Hepatic stellate cell (primary cell): ENCODE results near the gene ZC3H7A.
"Not testable (repeated sequence)": the region's sequence is repeated elsewhere in the genome, so short reads cannot be mapped to it uniquely, and the experiment has no call there.

Source experiments
- DNase-seq: peaks from one replicate; pipeline ENCODE4 v3.0.0; 2011; ENCODE audit warnings: low spot score

ZC3H7A gene

DNA sequence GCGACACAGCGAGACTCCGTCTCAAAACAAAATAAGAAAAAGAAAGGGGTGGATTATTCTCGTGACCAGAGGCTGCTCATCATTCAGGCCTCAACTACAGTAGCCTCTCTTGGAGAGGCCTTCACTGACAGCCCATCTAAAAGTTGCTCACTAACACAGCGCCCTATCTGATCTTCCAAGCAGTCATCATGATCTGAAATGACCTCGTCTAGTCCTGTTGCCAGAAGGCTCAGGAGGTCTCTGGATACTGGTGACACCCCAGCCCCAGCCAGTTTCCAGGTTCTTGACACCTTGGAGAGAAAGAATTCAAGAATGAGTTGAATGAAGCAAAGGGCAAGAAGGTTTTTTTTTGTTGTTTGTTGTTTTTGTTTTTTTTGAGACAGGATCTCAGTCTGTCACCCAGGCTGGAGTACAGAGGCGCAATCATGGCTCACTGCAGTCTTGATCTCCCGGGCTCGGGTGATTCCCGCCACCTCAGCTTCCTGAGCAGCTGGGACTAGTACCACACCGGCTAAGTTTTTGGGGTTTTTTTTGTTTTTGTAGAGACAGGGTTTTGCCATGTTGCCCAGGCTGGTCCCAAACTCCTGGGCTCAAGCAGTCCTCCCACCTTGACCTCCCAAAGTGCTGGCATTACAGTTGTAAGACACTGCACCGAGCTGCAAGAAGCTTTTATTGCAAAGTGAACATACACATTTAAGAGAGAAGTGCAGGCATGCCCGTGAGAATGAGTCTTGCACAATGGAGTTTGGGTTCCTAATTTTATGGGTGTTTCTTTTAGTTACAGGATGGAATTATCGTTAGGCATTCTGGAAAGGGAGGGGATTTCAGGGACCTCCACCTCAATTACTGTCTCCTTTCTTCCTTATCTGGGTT is 2.7 kb upstream of the ZC3H7A start:
- no peak for DNase-seq

DNA sequence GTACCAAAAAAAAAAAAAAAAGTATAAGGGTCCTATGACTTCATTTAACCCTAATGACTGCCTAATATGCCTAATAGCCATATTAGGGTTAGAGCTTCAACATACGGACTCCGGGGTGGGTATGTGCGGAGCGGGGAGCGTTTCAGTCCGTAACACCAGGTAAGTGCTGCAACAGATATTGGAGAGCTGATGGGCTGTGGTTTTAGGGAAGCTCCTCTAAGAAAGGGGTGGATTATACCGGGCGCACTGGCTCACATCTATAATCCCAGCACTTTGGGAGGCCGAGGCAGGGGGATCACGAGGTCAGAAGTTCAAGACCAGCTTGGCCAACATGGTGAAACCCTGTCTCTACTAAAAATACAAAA is 1.9 kb upstream of the ZC3H7A start:
- DNase-seq, result no peak

DNA sequence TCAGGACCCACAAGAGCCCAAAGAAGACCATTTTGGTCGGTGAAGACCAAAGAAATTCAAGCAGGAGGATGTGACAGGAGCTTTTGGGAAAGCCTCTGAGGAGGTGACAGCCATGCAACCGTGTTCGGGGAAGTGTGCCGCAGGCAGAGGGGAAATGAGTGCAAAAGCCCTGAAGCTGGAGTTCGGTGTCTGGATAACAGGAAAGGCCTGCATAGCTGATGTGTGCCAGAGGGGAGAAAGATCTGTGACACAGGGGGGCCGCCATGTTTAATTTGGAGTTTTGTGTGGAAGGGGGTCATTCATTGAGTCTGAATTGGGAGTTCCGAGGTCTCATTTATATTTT is 870 bp upstream of the ZC3H7A start:
- DNase-seq, result no peak

DNA sequence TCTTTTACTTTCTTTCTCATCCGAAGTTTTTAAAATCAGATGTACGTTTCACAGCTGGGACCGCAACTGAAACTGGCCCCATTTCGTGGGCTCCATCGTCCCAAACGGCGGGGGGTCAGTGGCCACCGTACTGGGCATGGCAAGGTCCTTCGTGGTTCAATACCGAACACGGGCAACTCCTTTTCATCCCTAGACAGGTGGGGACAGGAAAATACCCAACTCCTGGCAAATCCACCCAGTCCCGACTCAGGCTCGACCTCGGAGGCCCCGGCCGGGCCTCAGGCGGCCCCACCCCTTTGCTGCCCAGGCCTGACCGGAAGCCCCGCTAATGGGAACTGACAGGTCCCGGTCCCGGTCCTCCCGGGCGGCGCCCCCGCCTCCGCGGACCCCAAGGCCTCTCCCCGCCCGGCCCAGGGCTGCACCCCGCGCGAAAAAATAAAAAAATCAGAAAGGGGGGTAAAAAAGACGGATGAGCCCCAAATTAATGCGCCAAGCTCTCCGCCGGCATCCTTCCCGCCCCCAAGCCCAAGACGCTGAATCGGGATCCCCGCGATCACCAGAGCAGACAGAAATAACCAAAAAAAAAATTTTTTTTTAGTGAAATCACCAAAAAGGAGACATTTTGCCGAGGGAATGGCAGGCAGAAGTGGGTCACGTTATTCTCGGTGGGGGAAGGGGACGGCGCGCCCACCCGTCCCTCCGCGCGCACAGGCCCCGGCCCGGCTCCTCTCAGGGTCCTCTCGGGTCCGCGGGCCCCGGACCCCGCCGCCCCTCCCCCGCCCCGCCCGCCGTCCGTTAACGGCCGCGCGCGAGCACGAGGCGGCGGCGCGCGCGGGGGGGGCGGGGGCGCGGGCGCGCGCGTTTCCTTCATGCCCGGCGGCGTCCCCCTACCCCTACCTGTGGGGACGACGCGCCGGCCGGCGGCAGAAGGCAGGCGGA is 562 bp downstream of the ZC3H7A start:
- peak; percentile 60 for DNase-seq

DNA sequence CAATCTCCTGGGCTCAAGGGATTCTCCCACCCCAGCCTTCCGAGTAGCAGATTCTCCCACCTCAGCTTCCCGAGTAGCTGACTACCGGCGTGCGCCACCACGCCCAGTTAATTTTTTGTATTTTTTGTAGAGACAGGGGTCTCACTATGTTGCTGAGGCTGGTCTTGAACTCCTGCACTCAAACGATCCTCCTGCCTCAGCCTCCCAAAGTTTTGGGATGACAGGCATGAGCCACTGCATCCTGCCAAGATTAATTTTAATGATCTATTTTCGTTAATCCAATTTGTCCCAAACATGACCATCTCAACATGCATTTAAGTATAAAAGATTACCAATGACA is 1.2 kb downstream of the ZC3H7A start:
- DNase-seq, result no peak

DNA sequence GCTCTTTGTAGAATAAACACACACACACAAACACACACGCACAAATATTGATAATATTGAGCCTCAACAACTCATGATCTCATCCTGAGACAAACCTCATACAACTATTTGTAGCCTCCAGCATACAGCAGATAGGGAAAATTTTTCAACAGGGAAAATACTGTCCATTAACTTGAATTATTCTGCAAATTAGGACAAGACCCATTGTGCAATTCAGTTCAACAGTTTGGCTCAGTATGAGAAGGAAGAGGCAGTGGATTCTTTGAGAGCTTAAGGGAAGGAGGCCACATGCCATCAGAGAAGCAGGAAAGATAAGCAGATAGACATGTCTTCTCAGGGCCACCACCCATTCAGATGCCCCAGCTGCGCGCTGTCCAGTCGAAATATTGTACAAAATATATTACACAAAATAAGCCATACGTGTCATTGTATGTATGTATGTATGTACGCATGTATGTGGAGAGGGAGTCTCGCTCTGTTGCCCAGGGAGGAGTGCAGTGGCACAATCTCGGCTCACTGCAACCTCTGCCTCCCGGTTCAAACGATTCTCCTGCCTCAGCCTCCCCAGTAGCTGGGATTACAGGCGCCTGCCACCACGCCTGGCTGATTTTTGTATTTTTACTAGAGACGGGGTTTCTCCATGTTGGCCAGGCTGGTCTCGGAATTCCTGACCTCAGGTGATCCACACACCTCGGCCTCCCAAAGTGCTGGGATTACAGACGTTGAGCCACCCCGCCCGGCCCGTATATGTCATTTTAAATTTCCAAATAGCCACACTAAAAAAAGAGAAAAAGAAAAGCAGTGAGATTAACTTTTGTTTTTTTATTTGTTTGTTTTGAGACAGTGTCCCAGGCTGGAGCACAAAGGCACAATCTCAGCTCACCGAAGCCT is 1.8 kb downstream of the ZC3H7A start:
- no peak for DNase-seq

DNA sequence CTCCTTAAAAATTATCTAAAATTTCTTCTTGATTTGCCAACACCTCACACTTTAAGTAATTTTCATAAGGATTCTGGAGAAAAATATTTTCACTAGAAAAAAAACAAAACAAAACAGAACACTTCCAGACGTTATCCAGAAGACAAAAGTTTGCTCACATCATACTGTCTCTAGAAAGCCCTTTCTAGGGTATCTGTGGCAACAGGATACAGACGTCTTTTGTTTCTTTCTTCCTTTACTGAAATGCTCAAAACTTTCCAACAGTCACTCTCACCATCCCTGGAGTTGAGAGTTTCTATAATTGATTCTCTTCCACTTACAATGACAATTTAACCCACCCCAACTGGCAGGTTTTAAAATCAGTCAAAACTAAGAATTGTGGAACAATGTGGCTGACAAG is 2.6 kb downstream of the ZC3H7A start:
- DNase-seq, result no peak

DNA sequence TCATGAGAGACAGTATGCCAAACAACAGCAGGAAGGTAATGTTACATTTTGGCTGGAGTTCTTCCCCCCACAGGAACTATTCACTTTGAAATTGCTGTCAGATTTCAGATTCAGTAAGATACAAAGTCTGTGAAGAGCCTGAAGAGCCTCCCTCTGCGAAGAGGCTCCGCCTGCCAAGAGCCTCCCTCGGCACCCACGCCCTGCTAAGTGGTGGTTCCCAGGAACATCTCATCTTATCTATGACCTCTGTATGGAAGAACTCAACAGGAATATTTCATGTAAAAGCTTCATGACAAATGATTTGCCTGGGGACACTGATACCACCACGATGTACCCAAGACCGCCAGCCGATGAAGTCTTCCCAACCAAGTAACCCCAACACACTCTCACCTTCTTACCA is 3.2 kb downstream of the ZC3H7A start:
- DNase-seq, result no peak

DNA sequence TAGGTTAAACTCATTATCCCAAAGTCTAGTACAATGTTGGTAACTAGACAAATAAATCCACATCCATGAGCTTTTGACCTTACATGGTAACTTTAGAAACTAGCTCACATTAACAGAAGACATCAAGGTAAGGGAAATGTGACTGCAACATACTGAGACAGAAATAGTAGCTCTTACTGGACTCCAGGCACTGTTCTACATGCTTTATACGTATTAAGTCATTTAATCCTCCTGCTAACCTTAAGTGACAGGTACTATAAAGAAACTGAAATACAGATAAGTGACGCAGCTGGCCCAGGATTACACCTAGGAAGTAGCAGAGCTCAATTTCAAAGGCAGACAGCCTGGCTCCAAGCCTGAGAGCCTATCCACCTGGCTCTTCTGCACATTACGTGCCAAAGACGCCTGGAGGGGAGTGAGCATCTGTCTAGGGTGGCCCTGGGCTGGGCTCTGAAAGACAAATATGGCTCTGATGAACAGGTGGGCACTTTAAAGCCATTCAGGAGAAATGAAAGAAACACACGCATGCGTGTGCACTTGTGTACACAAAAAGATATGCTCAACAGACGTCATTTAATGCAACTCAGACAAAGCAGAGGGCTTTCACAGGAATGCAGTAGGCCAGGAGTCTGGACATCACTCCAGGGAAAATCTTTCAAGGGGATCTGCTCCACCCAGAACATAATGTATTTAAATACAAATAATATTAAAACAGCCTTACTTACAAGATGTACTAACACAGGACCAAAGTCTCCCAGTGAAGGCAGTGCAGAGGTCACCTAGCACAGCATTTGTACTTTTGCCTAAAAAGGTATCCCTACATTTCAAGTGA is 4.4 kb downstream of the ZC3H7A start:
- no peak for DNase-seq

DNA sequence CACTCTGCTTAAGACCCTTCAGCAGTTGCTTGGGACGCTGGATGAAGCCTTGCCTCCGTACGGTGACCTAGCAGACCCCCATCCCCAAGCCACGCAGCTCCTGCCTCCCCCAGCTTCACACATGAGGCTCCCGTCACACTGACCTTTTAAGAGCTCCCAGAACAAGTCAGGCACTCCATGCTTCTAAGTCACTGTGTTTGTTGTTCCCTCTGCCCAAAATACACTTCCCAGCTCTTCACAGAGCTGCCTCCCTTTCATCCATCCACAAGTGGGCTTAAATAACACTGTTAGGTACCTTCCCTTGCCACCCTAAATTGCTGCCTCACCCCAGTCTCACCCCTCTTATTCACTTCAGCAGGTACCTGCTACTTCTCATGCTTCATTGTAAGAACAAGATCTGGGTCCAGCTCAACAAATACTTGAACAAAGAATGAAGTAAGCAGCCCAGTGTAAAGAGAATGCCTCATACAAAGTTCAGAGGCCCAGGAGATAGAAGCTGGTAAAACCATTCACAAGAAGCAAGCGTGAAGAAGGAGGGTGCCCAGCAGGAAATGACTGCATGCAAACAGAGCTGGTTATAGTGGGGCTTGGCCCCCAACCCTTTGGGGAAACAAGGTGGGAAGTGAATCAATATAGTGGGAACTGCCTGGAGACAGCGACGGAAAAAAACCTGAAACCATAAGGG is 5.8 kb downstream of the ZC3H7A start:
- no peak for DNase-seq

DNA sequence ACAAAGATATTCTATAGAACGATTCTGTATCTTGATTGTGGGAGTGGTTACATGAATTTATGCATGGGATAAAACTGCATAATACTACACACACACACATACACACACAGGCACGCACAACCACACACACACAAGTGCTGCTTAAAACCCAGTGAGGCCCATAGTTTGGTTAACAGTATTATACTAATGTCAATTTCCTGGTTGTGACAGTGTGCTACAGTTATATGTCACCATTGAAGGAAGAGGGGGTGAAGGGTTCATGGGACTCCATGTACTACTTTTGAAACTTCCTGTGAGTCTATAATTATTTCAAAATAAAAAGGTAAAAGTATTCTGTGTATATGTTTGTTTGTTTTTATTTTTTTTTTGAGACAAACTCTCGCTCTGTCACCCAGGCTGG is 8.1 kb downstream of the ZC3H7A start:
- DNase-seq, result no peak

DNA sequence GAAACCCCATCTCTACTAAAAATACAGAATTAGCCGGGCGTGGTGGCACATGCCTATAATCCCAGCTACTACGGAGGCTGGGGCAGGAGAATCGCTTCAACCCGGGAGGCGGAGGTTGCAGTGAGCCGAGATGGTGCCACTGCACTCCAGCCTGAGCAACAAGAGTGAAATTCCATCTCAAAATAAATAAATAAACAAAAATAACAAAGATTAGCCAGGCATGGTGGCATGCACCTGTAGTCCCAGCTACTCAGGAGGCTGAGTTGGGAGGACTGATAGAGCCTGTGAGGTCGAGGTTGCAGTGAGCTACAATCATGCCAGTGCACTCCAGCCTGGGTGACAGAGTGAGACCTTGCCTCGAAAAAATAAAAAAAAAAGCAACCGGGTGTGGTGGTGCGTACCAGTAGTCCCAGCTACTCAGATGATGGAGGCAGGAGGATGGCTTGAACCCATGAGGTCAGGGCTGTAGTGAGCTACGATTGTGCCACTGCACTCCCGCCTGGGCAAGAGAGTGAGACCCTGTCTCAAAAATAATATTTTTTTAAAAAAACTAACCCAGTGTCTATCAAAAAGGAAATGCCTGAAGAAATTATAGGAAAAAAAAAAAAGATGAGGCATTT is 12.0 kb downstream of the ZC3H7A start:
- not testable (repeated sequence) for DNase-seq

DNA sequence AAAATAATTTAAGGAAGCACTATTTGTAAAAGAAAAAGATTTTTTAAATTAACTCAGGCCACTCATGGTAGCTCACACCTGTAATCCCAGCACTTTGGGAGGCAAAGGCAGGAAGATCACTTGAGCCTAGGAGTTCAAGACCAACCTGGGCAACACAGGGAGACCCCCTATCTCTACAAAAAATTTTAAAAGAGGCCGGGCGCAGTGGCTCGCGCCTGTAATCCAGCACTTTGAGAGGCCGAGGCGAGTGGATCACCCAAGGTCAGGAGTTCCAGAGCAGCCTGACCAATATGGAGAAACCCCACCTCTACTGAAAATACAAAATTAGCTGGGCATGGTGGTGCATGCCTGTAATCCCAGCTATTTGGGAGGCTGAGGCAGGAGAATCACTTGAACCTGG is 12.7 kb downstream of the ZC3H7A start:
- DNase-seq, result not testable (repeated sequence)

DNA sequence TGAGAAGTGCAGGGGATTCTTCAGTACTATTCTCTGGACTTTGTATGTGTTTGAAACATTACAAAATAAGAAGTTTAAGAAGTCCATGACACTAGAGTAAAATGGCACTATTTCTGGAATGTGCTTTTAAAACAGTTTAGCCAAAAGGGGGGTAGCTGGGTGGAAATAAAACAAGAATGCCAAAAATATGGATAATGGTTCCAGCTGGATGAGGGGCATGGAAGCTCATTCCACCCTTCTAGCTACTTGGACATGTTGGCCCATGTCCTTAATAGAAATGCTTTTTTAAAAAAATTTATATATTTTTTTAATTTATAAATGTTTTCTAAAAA is 13.1 kb downstream of the ZC3H7A start:
- no peak for DNase-seq

DNA sequence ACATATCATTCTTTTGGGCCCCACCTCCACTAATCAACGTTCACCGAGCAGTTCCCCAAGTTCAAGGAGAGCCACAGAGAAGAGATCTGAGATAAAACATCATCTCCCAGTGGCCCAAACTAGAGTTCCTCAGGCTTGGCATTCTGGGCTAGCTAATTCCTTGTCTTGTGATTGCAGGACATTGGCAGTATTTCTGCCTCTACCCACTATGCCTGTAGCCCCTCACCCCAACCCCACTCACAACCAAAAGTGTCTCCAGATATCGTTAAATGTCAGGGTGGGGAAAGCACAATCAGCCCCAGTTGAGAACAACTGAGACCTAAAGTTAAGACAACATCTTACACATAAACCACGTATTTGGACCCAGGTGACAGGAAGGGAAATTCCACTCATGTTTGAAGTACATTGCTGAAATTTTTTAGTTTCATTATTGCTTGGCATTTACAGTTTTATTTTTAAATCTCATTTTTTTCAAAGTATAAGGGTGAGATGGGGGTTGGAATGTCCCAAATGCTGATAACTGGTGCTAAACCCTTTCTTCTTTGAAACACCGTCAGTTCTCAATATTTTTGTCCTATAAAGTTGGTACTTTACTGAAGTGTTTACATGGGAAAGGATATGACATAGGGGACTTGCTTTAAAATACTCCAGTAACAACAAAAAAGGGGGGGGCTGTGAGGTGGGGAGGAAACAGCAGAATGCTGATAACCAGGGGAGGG is 13.6 kb downstream of the ZC3H7A start:
- no peak for DNase-seq

DNA sequence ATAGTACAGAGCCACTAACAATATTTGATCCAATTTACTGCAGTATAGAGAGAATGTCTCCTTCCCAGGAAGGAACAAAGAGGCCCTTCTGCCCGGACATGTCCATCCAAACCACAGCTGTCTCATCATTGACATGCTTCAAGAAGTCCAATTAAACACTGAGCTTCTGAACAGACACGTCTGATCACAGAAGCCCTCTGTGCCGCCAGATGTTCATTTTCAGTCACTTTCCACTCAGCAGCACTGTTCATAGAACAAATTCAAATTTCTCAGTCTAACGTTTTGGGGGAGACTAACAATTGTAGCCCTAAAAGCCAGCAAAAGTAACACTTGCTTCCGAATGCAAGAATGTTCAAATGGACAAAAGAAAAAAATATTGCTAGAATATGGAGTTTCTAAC is 15.3 kb downstream of the ZC3H7A start:
- DNase-seq, result no peak

DNA sequence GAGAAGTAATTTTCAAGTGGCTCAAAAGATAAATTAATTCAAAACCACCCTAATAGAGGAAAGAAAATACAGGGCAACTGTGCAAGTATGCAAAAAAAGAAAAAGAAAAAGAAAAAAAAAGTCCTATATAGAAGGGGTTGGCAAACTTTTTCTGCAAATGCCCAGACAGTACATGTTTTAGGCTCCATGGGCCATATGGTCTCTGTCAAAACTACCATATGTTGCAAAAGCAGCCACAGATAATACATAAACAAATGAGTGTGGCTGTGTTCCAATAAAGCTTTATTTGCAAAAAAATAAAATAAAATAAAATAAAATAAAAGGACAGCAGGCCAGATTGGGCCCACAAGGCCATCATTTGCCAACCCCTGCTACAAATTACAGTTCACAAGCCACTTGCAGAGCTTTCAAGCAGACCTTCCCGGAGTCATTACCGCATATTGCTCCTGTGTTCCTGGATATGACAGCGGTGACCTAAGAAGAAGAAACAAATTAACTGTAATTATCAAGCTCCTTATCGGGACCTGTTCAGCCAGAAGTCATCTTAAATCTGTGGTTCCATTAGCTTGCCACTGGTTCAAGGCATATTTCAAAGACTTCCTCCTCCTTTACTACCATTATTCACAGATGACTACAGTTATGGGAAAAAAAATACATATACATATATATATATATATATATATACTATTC is 15.9 kb downstream of the ZC3H7A start:
- DNase-seq, result no peak

DNA sequence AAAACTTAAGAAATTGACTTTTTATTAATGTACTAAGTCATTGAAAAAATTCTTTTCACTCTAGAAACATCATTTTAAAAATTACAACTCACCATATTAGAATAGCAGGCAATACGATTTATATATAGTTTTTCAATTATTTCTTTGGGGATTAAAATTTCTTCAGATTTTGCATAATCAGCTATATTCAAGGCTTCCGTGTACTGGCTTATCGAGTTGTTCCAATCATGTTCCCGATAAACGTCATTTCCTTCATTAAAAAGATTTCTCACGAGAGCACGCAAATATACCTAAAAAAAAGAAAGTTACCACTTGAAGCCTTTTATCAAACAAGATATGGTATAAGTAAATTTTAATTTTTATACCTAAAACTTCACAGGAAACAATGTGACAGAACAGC is 18.0 kb downstream of the ZC3H7A start:
- no peak for DNase-seq

DNA sequence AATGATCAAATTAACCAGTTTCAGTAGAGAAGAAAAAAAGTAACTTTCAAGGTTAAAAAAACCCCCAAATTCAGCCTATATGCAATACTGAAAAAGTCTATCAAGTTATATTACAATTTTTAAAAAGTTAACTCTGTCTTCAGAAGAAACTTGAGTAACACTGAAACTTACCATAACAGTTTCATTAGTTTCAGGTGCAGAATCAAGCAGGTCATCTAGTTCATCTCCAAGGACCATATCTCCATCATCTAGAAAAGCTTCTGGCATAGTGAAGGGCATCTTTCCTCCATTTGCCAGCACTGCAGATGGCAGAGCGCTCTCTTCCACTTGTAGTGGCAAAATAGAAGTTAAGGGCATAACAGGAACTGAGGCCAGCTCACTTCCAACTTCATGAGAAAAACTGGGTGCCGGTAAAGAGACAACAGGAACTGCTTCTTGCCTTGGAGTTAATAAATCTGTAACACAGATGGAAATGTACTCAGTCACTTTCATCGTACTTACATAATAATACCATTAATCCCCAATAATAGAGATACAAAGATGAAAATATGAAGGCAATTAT is 22.9 kb downstream of the ZC3H7A start:
- DNase-seq, result no peak
